NCI-H1105 treated with DMSO at 0.1 percent for 48 hours (cell line): ENCODE results near the gene KLHL14.

ENCODE experiments used
- DNase-seq: peaks from one replicate; lab custom pipeline; 2025; lab: John Stamatoyannopoulos, UW

KLHL14 gene

GRCh38 chr18:32770666-32771168 lies 2.1 kb downstream of the KLHL14 start:
- DNase-seq = no peak

DNA sequence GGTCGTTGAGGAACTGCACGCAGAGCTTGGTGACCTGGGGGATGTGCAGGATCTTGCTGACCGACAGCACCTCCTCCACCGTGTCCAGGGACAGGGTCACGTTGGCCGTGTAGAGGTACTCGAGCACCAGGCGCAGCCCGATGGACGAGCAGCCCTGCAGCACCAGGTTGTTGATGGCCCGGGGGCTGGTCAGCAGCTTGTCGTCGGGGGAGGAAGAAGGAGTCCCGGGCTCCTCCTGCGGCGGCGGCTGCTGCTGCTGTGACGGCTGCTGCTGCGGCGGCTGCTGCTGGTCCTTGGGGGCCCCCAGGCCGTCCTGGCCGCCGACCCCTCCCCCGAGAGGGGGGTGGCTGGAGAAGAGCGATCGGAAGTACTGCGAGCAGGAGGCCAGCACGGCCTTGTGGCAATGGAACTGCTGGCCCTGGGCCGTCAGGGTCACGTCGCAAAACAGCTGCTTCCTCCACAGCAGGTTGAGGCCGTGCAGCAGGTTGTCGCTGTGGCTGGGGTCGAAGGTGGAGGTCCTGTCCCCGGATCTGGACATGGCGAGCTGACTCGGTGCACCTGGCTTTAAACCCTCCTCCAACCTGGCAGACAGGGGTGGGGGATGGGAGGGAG lies 2.7 kb downstream of the KLHL14 start:
- DNase-seq = no peak

GRCh38 chr18:32769586-32770053 lies 3.2 kb downstream of the KLHL14 start:
- DNase-seq = no peak

DNA sequence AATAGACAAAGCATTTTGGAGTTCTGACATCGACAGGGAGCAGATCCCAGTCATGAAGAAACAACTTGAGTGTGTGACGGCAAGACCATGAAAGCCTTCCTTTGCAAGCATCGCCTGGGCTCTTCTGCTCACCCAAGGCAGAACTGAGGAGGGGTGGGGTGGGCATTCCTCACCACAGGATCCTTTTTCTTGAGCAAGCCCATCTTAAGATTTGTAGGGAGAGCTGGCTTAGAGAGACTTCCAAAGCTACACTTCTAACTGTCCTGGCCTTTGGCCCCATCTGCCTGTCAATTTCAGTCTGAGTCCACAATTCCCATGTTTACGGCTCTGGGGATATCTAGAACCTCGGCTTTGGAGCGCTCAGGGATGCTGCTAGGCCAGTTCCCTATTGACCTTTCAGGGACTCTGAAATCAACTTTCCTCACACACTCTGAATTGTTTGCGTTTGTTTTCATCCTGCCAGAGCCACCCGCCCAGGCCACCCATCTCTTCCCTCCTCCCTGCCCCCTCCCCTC lies 3.7 kb downstream of the KLHL14 start:
- DNase-seq = no peak

- DNase-seq = no peak
Measured at GRCh38 chr18:32767400-32767799, 5.4 kb downstream of the KLHL14 start.

DNA sequence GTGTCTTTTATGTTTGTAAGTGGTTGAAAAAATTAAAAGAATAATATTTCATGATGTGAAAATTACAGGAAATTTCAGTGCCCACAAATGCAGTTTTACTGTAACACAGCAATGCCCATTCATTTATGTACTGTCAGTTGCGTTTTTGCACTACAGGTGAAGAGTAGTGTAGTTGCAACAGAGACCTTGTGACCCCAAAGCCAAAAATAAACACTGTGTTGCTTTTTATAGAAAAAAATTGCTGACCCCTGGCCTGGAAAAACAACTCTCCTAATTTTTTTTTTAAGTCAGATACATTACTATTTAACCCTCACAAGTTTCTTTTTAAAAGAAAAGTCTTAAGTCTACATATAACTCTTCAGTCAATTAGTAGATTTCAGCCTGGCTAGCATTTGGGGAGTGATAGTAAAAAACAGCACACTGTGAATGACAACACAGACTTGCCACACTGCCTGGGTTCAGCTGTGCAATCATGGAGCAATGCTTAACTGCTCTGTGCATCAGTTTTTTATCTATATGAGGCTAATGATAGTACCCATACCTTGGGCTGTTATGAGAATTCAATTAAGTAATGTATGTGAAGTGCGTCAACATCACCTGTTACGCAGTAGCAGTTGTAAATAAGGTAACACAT lies 8.1 kb downstream of the KLHL14 start:
- DNase-seq = no peak

GRCh38 chr18:32763293-32763692 lies 9.5 kb downstream of the KLHL14 start:
- DNase-seq = no peak

DNA sequence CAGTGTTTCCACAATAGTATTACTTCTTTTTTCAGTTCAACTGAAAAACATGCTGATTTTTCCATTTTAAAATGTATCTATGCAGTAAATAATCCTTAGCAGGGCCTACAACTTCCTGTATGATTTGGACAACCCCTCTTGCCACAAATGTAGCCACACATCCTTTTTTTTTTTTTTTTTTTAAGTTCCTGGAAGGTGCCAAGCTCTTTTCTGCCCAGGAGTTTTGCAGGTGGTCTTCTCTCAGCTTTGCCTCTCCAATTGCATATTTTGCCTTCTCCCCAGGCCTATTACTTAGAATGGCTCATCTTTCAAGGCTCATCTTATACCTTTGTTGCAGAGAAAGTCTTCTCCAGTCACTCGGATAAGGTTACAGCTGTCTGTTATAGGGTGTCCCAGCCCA lies 11.6 kb downstream of the KLHL14 start:
- no peak for DNase-seq

DNA sequence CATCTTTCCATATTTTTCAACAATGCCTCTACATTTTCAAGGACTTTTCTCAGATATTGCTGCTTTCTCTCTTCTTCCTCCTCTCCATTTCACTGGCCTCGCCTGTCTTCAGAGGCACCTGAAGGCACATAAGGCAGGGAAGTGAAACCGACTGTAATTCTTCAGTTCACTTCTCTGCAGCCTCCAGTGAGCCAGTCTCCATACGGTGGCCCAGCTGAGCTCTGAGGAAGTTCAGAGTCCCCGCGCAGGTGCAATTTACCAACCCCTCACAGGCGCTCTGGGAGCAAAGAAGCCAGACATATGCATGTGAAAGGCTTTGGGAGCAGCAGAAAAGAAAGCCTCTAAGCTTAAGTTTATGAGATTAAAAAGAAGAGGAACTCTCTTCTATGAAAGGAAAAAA lies 12.4 kb downstream of the KLHL14 start:
- DNase-seq = no peak

- no peak for DNase-seq
Measured at GRCh38 chr18:32759611-32760167, 13.1 kb downstream of the KLHL14 start.

- DNase-seq = no peak
Measured at GRCh38 chr18:32754508-32755263, 18.1 kb downstream of the KLHL14 start.

- no peak for DNase-seq
Measured at GRCh38 chr18:32753656-32754260, 19.1 kb downstream of the KLHL14 start.

- DNase-seq = no peak
Measured at GRCh38 chr18:32750328-32750727, 22.5 kb downstream of the KLHL14 start.

- DNase-seq = no peak
Measured at GRCh38 chr18:32749809-32750208, 23.0 kb downstream of the KLHL14 start.

DNA sequence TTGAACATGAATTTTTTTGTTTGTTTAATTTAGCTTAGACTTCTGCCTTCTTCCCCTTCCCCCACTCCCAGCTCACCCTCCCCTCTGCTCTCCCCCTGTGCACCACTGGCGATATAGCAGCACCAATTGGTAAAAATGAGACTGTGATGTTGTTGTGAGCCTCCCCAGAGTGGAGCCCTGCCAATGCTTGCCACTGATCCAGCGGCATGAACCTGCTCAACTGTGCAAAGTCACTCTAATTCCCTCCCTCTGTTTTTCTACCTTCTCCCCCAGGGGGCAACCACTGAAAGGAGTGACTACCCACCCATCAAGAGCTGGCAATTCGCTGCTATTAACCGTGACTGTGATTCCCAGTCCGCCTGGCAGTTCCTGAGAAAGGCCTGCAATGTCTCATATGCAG lies 30.2 kb downstream of the KLHL14 start:
- DNase-seq = no peak

GRCh38 chr18:32735781-32736180 lies 37.0 kb downstream of the KLHL14 start:
- DNase-seq = no peak

- no peak for DNase-seq
Measured at GRCh38 chr18:32734442-32734841, 38.4 kb downstream of the KLHL14 start.

GRCh38 chr18:32732165-32732564 lies 40.7 kb downstream of the KLHL14 start:
- DNase-seq = no peak

GRCh38 chr18:32730620-32731091 lies 42.2 kb downstream of the KLHL14 start:
- peak; percentile 64 for DNase-seq

DNA sequence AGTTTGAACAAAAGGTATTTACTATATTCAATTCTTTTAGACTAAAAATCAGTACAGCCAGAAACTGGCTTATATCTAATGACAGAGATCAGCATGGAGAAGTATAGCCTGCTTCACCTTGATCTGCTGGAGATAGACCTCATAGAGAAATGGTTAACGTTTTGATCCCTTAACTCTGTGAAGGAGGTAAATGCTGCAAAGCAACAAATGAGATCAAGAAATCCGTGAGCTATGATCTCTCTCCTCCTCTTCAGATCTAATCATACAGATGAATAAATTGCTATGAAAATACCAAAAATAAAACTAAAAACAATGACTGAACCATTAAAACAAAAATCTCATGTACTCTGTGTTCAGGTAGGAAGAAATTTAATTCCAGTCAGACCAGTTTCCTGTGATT lies 42.8 kb downstream of the KLHL14 start:
- peak; percentile 49 for DNase-seq

DNA sequence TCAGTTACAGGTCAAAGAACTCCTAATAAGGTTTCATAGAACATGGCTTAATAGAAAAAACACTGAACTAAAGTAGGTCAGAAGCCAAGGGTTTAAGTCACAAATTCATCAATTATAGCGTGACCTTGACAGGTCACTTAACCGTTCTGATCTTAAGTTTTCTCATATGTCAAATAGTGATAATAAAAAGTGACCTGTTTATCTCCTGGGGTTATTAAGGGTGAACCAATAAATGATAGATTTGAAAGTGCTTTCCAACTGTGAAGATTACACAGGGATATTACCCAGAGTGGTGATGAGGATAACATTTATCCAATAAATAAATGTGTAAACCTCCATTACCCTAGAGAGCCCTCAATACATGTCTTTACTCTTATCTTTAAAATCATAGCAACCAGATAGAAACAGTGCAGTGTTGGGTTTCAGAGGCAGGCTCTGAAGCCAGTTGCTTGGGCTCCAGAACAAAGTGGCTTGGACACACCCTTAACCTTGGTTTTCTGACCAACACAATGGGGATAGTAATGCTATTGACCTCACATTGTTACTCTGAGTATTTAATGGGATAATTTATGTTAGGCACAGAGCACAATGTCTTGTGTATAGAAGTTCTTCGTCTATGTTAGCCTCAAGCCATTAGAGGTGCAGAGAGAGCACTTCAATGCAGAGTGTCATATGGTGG lies 48.6 kb downstream of the KLHL14 start:
- no peak for DNase-seq
